Urinary bladder (tissue), 4 donors: Measurements from ENCODE around the gene OSGEP. TPM values are rescaled to one million over a fixed set of nuclear protein-coding genes. Genes with fewer than 3 reads are reported as not detected.
A peak's percentile ranks its signal among the peaks of the same experiment; 100 is the strongest.

ENCODE experiments used
- DNase-seq: peaks from one replicate; pipeline ENCODE4 v3.0.0-alpha.2; 2015; ENCODE audit errors: extremely low spot score
- H3K27ac ChIP-seq: one replicate; pipeline ENCODE4 v1.5.1; 2013; ENCODE audit warnings: low read depth, mild to moderate bottlenecking, moderate library complexity
- H3K36me3 ChIP-seq: one replicate; pipeline ENCODE4 v1.6.1; 2013; ENCODE audit warnings: mild to moderate bottlenecking, moderate library complexity; ENCODE audit not compliant: insufficient read depth
- H3K4me1 ChIP-seq: one replicate; pipeline ENCODE4 v1.6.1; 2013; ENCODE audit warnings: mild to moderate bottlenecking, moderate library complexity; ENCODE audit not compliant: insufficient read depth
- H3K4me3 ChIP-seq: one replicate; pipeline ENCODE4 v1.5.1; 2013; ENCODE audit warnings: low read depth, low read length
- WGBS: extraction: QIAGEN DNeasy Blood & Tissue Kit; methylation state at CpG from one replicate; pipeline ENCODE4 v1.1.7; 2013; 5-methylcytosine and 5-hydroxymethylcytosine counted together
- polyA plus RNA-seq: library from polyadenylated mRNA; stranded (reverse); fragments of 200-250 nt; gene quantifications from one replicate; pipeline ENCODE4 v1.2.3, GENCODE V29; 2013
- total RNA-seq: library from RNA; depleted of rRNA; stranded (reverse); fragments of >200 nt; gene quantifications from one replicate; pipeline ENCODE4 v1.2.3, GENCODE V29; 2014
- donor health status: healthy with polysubstance abuse.
- donor health status: healthy.

The OSGEP gene
- total RNA-seq = 28.4 TPM
- polyA plus RNA-seq = 41.1 TPM

DNA sequence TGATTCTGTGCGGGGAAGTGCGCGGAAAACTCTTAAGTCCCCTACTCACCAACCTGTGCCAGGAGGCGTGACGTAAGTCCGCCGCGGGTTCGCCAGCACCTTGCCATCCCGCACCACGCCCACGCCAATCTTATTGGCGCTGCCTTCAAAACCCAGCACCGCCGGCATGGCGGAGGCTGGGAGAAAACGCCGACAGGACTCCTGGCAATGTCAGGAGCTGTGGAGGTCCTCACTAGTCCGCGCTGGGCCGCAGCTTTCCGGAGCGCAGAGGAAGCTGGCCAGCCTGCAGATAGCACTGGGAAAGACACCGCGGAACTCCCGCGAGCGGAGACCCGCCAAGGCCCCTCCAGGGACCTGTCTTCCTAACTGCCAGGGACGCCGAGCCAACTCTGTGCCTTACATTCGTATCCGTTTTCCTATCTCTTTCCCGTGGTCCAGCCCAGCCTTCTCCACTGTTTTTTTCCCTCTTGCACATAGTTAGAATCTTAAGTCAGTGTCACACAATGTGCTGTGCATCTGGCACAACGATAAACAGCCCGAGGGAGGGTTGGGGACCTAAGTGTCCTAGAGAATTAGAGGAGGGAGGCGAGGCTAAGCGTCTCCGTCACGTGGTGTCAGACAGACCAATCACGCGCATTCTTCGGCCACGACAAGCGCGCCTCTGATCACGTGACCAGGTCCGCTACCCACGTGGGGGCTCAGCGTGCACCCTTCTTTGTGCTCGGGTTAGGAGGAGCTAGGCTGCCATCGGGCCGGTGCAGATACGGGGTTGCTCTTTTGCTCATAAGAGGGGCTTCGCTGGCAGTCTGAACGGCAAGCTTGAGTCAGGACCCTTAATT is at the start of gene OSGEP, which contains the start of gene APEX1:
Gene OSGEP (minus strand): TSS at position 297 of the 839 bp plus-strand sequence. CDS start 129 bp downstream, at position 168.
Gene APEX1 (plus strand): TSS at position 711 of the 839 bp plus-strand sequence. CDS start 420 bp downstream, outside the sequence.
- H3K27ac ChIP-seq = peak within 1 kb of the TSS; percentile 87
- peaks cover 2% of the 10 kb centered on the region for H3K4me1 ChIP-seq
- WGBS = under 1% methylated on average over 56 of the region's 56 CpGs
- H3K36me3 ChIP-seq = peaks cover 2% of the 10 kb centered on the region
- peak; percentile 99 for DNase-seq
- H3K4me3 ChIP-seq = peak within 1 kb of the TSS; percentile 67

DNA sequence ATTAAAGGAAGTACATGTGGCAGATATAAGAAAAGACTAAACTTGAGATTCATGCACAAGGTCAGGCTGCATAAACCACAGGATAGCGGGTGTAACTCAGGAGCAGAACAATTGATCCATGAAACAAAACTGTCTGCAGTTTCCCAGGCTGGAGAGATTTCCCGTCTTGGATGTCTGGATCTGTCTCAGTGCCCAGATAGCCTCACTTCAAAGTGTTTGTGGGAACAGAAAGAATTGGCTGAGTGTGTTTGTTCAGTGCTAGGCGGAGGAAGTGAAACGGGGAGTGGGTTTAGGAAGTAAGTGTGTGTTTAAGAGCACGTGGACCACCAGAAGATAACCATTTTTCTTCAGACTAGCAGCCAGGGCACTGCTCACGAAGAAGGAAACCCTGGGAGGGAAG is 49.3 kb upstream of the OSGEP start:
- no peak overlapping the region for H3K27ac ChIP-seq
- no peaks in the 10 kb centered on the region for H3K4me1 ChIP-seq
- H3K36me3 ChIP-seq = no peaks in the 10 kb centered on the region
- no peak overlapping the region for H3K4me3 ChIP-seq
- no peak for DNase-seq
- WGBS = 46% methylated on average over 6 of the region's 6 CpGs

DNA sequence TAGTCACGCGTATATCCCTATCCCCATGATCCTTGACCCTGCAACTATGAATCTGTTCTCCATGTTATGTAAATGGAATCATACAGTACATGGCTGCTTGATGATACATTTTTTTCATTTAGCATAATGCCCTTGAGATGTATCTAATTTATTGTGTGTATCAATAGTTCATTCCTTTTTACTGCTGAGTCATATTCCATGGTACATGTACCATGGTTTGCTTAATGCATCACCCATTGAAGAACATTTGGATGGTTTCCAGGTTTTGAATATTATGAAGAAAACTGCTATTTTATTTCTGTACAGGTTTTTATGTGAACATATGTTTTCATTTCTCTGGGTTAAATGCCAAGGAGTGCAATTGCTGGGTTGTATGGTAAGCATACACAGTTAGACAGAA is 46.7 kb upstream of the OSGEP start:
- H3K36me3 ChIP-seq = no peaks in the 10 kb centered on the region
- H3K27ac ChIP-seq = no peak overlapping the region
- 92% methylated on average over 2 of the region's 2 CpGs for WGBS
- no peak for DNase-seq
- no peak overlapping the region for H3K4me3 ChIP-seq
- H3K4me1 ChIP-seq = no peaks in the 10 kb centered on the region

DNA sequence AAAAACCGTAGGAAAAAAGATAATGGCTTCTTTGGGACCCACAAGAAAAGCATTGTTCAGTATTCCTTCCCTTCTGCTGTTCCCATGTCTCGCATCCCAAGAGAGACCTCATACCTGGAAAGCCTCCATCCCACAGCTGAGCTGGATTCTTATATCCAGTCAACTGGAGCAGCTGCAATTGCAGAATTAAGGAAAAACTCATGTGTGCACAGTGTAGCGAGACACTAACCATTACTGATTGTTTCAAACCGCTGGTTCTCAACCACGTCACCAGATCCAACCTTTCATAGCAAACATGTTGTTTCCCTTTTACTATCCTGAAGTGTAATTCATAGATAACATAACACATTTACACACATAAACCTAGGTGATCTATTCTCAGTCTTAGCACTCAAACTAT is 45.3 kb upstream of the OSGEP start:
- Histone ChIP-seq H3K27ac (no peak overlapping the region), H3K4me1 (no peaks in the 10 kb centered on the region), H3K4me3 (no peak overlapping the region), H3K36me3 (no peaks in the 10 kb centered on the region)
- 87% methylated on average over 5 of the region's 5 CpGs for WGBS
- DNase-seq = no peak

DNA sequence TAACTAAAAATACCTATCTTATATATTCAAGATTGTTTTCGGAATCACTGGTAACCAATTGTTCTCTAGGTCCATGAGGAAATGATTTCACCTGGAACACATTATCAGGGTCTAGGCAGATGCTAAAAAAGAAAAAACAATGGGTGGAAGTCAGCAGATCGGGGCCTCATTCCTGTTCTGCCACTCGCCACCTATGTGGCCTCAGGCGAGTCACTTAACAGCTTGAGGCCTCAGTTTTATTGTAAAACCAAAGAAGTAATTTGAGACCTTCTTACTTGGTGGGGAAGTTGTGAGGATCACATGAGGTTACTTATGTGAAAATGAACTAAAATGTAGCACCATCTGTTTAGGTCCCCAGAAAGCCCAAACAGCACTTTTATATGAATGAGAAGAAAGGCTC is 44.5 kb upstream of the OSGEP start:
- H3K4me3 ChIP-seq = no peak overlapping the region
- 53% methylated on average over 4 of the region's 4 CpGs for WGBS
- H3K27ac ChIP-seq = no peak overlapping the region
- no peaks in the 10 kb centered on the region for H3K4me1 ChIP-seq
- H3K36me3 ChIP-seq = no peaks in the 10 kb centered on the region
- DNase-seq = no peak

DNA sequence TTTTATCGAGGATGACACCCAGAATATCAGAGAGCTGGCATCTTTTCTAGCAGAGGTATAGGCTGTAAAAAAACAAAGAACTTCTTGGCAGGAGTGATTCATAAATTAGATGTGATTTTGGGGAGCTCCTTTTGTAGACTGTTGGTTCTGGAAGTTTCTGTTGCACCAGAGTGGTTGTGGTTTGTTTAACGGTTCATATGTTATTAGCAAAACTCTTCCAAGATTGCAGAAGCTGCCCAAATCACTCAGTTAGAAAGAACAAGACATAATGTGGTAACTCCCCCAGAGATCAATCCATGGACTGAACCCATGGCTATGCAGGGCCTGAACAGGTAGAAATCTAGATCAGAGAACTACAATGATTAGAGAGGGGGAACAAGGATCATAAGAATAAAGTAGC is 44.0 kb upstream of the OSGEP start:
- Histone ChIP-seq H3K4me1 (no peaks in the 10 kb centered on the region), H3K27ac (no peak overlapping the region), H3K4me3 (no peak overlapping the region), H3K36me3 (no peaks in the 10 kb centered on the region)
- no peak for DNase-seq
- 83% methylated on average over 2 of the region's 2 CpGs for WGBS

DNA sequence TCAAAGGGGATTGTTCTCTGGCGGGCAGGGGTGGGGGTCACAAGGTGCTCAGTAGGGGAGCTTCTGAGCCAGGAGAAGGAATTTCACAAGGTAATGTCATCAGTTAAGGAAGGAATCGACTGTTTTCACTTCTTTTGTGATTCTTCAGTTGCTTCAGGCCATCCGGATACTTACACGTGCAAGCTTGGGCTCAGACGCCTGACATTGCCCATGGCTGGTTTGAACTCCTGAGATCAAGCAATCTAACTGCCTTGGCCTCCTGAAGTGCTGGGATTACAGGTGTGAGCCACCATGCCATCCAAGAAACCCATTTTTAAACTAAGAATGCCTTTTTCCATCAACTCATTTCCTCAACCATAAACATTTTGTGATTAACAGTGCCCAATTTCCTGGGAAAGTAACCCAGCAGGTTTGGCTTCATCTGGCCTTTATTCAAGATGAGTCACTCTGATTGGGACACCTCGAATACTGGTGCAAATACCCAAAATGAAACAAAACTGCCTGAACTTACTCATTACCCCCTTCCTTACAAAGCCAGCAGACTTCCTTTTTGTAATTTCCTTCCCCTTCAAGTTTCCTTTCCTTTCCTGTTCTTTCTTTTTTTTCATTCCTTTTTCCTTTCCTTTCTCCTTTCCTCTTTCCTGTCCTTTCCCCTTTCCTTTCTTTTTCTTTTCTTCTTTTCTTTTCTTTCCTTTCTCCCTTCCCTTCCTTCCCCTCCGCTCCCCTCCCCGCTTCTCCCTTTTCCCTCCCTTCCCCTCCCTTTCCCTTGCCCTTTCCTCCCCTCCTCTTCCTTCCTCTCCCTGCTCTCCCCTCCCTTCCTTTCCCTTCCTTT is 40.5 kb upstream of the OSGEP start:
- WGBS = 72% methylated on average over 8 of the region's 8 CpGs
- no peaks in the 10 kb centered on the region for H3K36me3 ChIP-seq
- no peak for DNase-seq
- no peaks in the 10 kb centered on the region for H3K4me1 ChIP-seq
- H3K4me3 ChIP-seq = no peak overlapping the region
- H3K27ac ChIP-seq = no peak overlapping the region

DNA sequence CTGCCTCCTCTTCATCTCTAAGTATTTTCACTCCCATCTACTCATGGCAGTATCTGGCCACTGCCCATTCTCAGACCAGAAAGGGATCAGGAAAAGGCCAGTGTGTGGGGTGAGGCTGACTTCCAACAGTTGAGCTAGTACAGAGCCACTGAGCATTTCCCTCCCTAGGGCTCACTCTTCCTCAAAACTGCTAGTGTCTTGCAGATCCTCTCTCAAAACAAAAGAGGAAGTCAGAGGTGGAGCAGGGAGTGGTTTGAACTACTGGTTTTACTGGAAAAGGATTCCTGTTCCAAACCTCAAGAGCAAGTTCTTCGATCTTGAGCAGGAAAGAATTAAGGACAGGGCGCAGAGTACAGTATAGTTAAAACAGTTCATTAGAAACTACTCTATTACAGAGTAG is 39.0 kb upstream of the OSGEP start:
- Histone ChIP-seq H3K4me3 (no peak overlapping the region), H3K4me1 (no peaks in the 10 kb centered on the region), H3K27ac (no peak overlapping the region), H3K36me3 (no peaks in the 10 kb centered on the region)
- DNase-seq = no peak
- WGBS = 58% methylated on average over 2 of the region's 2 CpGs

DNA sequence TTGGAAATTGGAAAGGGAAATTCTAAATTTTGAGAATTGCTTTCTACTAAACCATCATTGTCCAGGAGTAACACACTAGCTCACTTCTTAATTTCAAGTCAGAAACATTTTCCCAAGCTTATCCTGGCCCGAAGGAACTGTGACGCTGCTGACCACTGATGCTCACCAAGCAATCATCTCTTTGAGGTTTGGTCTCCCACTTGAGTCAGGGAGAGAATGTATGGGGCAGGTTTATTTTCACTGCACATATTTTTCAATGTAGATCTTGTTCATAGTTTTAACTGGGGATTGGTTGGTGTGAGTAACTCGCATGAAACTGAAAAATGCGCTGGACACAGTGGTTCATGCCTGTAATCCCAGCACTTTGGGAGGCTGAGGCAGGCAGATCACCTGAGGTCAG is 37.9 kb upstream of the OSGEP start:
- H3K36me3 ChIP-seq = no peaks in the 10 kb centered on the region
- H3K4me3 ChIP-seq = no peak overlapping the region
- WGBS = 92% methylated on average over 4 of the region's 4 CpGs
- DNase-seq = no peak
- no peaks in the 10 kb centered on the region for H3K4me1 ChIP-seq
- H3K27ac ChIP-seq = no peak overlapping the region

DNA sequence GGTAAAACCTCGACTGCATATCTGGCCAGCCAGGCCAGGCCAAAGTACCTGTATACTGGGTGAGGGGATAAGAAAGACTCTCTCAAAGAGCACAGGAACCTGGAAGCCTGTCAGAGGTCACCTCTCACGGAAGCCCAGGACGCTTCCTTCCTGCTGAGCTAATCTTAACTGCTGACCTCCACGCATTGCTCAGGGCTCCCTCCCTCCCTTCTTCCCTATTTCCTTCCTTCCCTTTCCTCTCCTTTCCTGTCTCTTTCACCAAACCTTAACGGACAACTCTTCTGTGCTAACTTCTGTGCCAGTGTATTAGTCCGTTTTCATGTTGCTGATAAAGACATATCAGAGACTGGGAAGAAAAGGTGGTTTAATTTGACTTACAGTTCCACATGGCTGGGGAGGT is 36.0 kb upstream of the OSGEP start:
- WGBS = 55% methylated on average over 6 of the region's 6 CpGs
- Histone ChIP-seq H3K4me1 (no peaks in the 10 kb centered on the region), H3K27ac (no peak overlapping the region), H3K4me3 (no peak overlapping the region), H3K36me3 (no peaks in the 10 kb centered on the region)
- DNase-seq = no peak

DNA sequence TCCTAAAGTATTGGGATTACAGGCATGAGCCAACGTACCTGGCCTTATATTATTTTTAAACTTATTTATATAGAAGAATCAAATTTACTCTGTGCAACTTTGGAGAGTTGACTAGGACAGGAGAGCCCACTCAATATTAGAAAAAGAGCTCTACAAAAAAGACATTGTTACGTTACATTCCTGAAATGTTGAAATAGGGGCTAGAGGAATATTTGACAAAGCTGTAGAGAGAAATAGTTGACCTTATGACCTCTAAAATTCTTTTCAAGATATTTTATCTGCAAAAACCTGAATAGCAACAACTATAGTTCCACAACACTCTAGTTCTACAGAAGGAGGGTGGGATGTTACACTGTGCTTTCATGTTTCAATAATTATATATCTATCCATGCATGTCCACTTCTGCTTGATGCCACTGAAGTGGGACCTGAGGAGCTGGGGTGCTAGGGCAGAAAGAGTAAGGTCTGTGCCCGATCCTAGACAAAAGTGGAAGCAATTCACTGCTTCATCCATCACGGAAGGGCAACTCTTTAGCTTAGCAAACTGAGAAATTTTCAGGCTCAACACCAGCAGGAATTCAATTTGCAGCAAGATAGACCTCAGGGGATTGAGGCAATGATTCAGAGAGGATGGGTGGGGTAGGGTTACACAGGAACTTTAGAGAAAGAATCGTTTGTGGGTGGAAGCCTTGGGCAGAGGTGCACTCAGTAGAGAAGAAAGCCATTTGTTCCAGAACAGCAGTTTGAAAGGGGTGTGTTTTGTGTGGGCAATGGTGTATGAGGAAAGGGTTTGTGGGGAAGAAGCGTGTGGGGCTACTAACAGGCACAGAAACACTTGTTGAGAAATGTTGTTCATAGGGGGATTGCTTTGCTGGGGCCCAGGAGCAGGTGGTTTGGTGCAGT is 34.7 kb upstream of the OSGEP start:
- Histone ChIP-seq H3K4me1 (no peaks in the 10 kb centered on the region), H3K27ac (no peak overlapping the region), H3K36me3 (no peaks in the 10 kb centered on the region), H3K4me3 (no peak overlapping the region)
- no peak for DNase-seq
- 47% methylated on average over 6 of the region's 6 CpGs for WGBS

DNA sequence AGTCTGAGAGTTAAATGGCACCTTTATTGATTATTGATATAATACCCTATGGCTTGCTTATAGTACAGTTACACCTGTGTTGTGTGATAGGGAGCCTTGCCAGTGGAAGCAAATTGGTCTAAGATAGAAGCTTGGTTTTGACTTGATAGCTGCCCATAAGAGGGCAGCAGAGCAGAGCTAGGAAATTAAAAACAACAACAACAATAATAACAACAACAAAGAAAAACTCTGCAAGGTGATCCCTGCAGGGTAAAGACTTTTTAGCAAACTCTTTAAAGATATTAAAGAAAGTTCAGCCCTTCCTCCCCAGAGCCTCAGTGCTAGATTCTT is 32.7 kb upstream of the OSGEP start:
- no peaks in the 10 kb centered on the region for H3K4me1 ChIP-seq
- no peak overlapping the region for H3K27ac ChIP-seq
- no peak for DNase-seq
- no peak overlapping the region for H3K4me3 ChIP-seq
- H3K36me3 ChIP-seq = no peaks in the 10 kb centered on the region

DNA sequence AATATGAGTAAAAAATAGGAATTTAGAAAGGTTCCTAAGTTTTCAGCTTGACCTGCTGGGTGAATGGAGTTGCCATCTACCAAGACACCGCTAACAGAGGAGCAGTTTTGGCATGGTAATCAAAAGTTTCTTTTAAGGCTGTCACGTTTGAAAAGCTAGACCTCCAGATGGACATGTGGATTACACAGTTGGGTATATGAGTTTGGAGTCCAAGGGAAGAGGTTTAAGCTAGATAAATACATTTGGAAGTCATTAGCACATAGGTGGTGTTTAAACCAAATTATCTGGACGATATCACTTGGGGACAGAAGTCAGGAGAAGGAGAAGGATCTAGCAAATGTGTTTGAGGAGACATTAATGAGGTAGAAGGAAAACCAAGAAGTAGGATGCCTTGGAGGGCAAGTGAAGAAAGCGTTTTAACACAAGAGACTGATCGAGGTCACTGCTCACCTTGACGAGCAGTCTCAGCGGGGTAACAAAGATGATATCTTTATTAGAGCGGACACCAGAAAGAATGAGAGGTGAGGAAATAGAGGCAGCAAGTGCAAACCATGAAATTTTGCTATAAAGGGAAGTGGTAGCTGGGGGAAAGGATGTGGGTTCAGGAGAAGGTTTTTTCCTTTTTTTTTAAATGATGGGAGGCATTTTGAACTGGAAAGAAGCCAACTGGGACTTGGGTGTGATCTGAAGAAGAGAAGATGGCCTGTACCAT is 32.2 kb upstream of the OSGEP start:
- WGBS = 71% methylated on average over 8 of the region's 8 CpGs
- H3K36me3 ChIP-seq = no peaks in the 10 kb centered on the region
- H3K4me3 ChIP-seq = no peak overlapping the region
- H3K4me1 ChIP-seq = no peaks in the 10 kb centered on the region
- no peak overlapping the region for H3K27ac ChIP-seq
- DNase-seq = no peak
